ENCODE results near the gene MOCS1. TPM values are rescaled to one million over a fixed set of nuclear protein-coding genes. Genes with fewer than 3 reads are reported as not detected.
A peak's percentile ranks its signal among the peaks of the same experiment; 100 is the strongest.

The MOCS1 gene
- total and polyA plus RNA-seq, 2 donors from 2014 or later, result 25.9 to 41.3 TPM

- TF ChIP-seq CTCF (IDR thresholded peaks at IDR 0.05; ENCODE audit: borderline replicate concordance, extremely low read depth, insufficient read depth), result no peak
- H3K27me3 ChIP-seq (ENCODE audit: control insufficient read depth, insufficient read depth, low read length), result no peaks in the 10 kb centered on the region
- H3K4me1 ChIP-seq (ENCODE audit: control insufficient read depth in 2 of 3, insufficient read depth in 2 of 3, low read depth in 1 of 3, low read length in 3 of 3), result peaks cover 0 to 59% (median 26%) of the 10 kb centered on the region in 3 donors
- no peak for DNase-seq
- FAIRE-seq, result no peak
- H3K36me3 ChIP-seq (ENCODE audit: control insufficient read depth in 2 of 3, insufficient read depth in 3 of 3, low read length in 3 of 3), result peaks cover 0 to 38% (median 5%) of the 10 kb centered on the region in 3 donors
- peak overlapping the region in 1 of 3 donors; percentile 8 for H3K9ac ChIP-seq (ENCODE audit: low read length in 3 of 3)
- no peaks in the 10 kb centered on the region for H3K9me3 ChIP-seq (ENCODE audit: control insufficient read depth in 2 of 3, insufficient read depth in 1 of 3, low read length in 3 of 3)
- H3K4me3 ChIP-seq (ENCODE audit: low read length in 3 of 3), result no peak overlapping the region
- H3K27ac ChIP-seq (ENCODE audit: low read depth in 2 of 2, low read length in 2 of 2), result peak overlapping the region; percentile 86 to 88
- intact Hi-C loops (cut with DNase I), result no loop called here
These were observed 10.4 kb downstream of the MOCS1 start for GRCh38 chr6:39923861-39924260.

- Histone ChIP-seq H3K4me1 (ENCODE audit: control insufficient read depth in 2 of 3, insufficient read depth in 2 of 3, low read depth in 1 of 3, low read length in 3 of 3) (peaks cover 0 to 55% (median 26%) of the 10 kb centered on the region in 3 donors), H3K9ac (ENCODE audit: low read length in 3 of 3) (peak overlapping the region in 1 of 3 donors; percentile 40), H3K4me3 (ENCODE audit: low read length in 3 of 3) (no peak overlapping the region), H3K36me3 (ENCODE audit: control insufficient read depth in 2 of 3, insufficient read depth in 3 of 3, low read length in 3 of 3) (peaks cover 0 to 38% (median 5%) of the 10 kb centered on the region in 3 donors), H3K9me3 (ENCODE audit: control insufficient read depth in 2 of 3, insufficient read depth in 1 of 3, low read length in 3 of 3) (no peaks in the 10 kb centered on the region), H3K27me3 (ENCODE audit: control insufficient read depth, insufficient read depth, low read length) (no peaks in the 10 kb centered on the region), H3K27ac (ENCODE audit: low read depth in 2 of 2, low read length in 2 of 2) (peak overlapping the region; percentile 86 to 88)
- intact Hi-C loops (cut with DNase I), result no loop called here
- DNase-seq (peak in 2 of 5 donors; percentile 33 to 94), FAIRE-seq (no peak)
- TF ChIP-seq CTCF (IDR thresholded peaks at IDR 0.05; ENCODE audit: borderline replicate concordance, extremely low read depth, insufficient read depth), result no peak
These were observed 10.9 kb downstream of the MOCS1 start for GRCh38 chr6:39923394-39923793.

GRCh38 chr6:39922821-39923220 lies 11.4 kb downstream of the MOCS1 start:
- TF ChIP-seq CTCF (IDR thresholded peaks at IDR 0.05; ENCODE audit: borderline replicate concordance, extremely low read depth, insufficient read depth), result no peak
- H3K27ac ChIP-seq (ENCODE audit: low read depth in 2 of 2, low read length in 2 of 2), result peak overlapping the region; percentile 54 to 86
- FAIRE-seq (no peak), DNase-seq (no peak)
- H3K36me3 ChIP-seq (ENCODE audit: control insufficient read depth in 2 of 3, insufficient read depth in 3 of 3, low read length in 3 of 3), result peaks cover 0 to 38% (median 5%) of the 10 kb centered on the region in 3 donors
- no peaks in the 10 kb centered on the region for H3K27me3 ChIP-seq (ENCODE audit: control insufficient read depth, insufficient read depth, low read length)
- peaks cover 0 to 53% (median 28%) of the 10 kb centered on the region in 3 donors for H3K4me1 ChIP-seq (ENCODE audit: control insufficient read depth in 2 of 3, insufficient read depth in 2 of 3, low read depth in 1 of 3, low read length in 3 of 3)
- H3K9me3 ChIP-seq (ENCODE audit: control insufficient read depth in 2 of 3, insufficient read depth in 1 of 3, low read length in 3 of 3), result no peaks in the 10 kb centered on the region
- H3K4me3 ChIP-seq (ENCODE audit: low read length in 3 of 3), result no peak overlapping the region
- intact Hi-C loops (cut with DNase I), result no loop called here
- H3K9ac ChIP-seq (ENCODE audit: low read length in 3 of 3), result peak overlapping the region in 1 of 3 donors; percentile 40

- H3K4me1 ChIP-seq (ENCODE audit: control insufficient read depth in 2 of 3, insufficient read depth in 2 of 3, low read depth in 1 of 3, low read length in 3 of 3), result peaks cover 0 to 45% (median 19%) of the 10 kb centered on the region in 3 donors
- intact Hi-C loops (cut with DNase I), result no loop called here
These were observed 14.1 kb downstream of the MOCS1 start for GRCh38 chr6:39920157-39920556.

More at GRCh38 chr6:39920157-39920556, 14.1 kb downstream of the MOCS1 start:
- H3K9me3 ChIP-seq (ENCODE audit: control insufficient read depth in 2 of 3, insufficient read depth in 1 of 3, low read length in 3 of 3), result no peaks in the 10 kb centered on the region
- FAIRE-seq, result peak; percentile 89
- H3K36me3 ChIP-seq (ENCODE audit: control insufficient read depth in 2 of 3, insufficient read depth in 3 of 3, low read length in 3 of 3), result peaks cover 0 to 33% (median 0%) of the 10 kb centered on the region in 3 donors
- peak in 2 of 5 donors; percentile 34 to 40 for DNase-seq
- H3K27ac ChIP-seq (ENCODE audit: low read depth in 2 of 2, low read length in 2 of 2), result peak overlapping the region; percentile 6 to 43
- H3K4me3 ChIP-seq (ENCODE audit: low read length in 3 of 3), result no peak overlapping the region
- no peak for TF ChIP-seq CTCF (IDR thresholded peaks at IDR 0.05; ENCODE audit: borderline replicate concordance, extremely low read depth, insufficient read depth)
- H3K9ac ChIP-seq (ENCODE audit: low read length in 3 of 3), result no peak overlapping the region
- H3K27me3 ChIP-seq (ENCODE audit: control insufficient read depth, insufficient read depth, low read length), result no peaks in the 10 kb centered on the region
